Immature natural killer cell (primary cell): ENCODE data around the gene CNKSR3. TPM values are rescaled to one million over a fixed set of nuclear protein-coding genes. Genes with fewer than 3 reads are reported as not detected.

ENCODE experiments used
- DNase-seq, 3 donors: peaks; one replicate each; pipeline ENCODE4 v3.0.0; 2022; ENCODE audit warnings: mixed read lengths in 1 of 3
- H3K27ac Mint-ChIP-seq, 6 donors: one replicate each; pipeline ENCODE4 v1.8.0; 2020; ENCODE audit warnings: mixed read lengths in 6 of 6, mild to moderate bottlenecking in 5 of 6, inconsistent platforms in 4 of 6, moderate library complexity in 3 of 6
- H3K27me3 Mint-ChIP-seq, 3 donors: one replicate each; pipeline ENCODE4 v1.8.0; 2020 to 2021; ENCODE audit warnings: low read depth in 3 of 3, mild to moderate bottlenecking in 3 of 3, mixed read lengths in 3 of 3, moderate library complexity in 3 of 3, inconsistent platforms in 1 of 3
- H3K36me3 Mint-ChIP-seq, 3 donors: one replicate each; pipeline ENCODE4 v1.8.0; 2020; ENCODE audit warnings: mixed read lengths in 3 of 3, inconsistent platforms in 2 of 3, mild to moderate bottlenecking in 2 of 3
- H3K4me1 Mint-ChIP-seq, 2 donors: one replicate each; pipeline ENCODE4 v1.8.0; 2020; ENCODE audit warnings: inconsistent platforms in 2 of 2, mild to moderate bottlenecking in 2 of 2, mixed read lengths in 2 of 2, moderate library complexity in 1 of 2
- H3K4me3 Mint-ChIP-seq, 5 donors: one replicate each; pipeline ENCODE4 v1.8.0; 2020; ENCODE audit warnings: mild to moderate bottlenecking in 5 of 5, mixed read lengths in 5 of 5, inconsistent platforms in 3 of 5, moderate library complexity in 3 of 5
- H3K9me3 Mint-ChIP-seq, 6 donors: one replicate each; pipeline ENCODE4 v1.8.0; 2020; ENCODE audit warnings: mild to moderate bottlenecking in 6 of 6, mixed read lengths in 6 of 6, inconsistent platforms in 4 of 6, moderate library complexity in 3 of 6
- polyA plus RNA-seq, 3 donors: library from polyadenylated mRNA; unstranded; fragments of 300-500 nt; fragmentation: Illumina TruSeq; gene quantifications; one replicate each; pipeline ENCODE4 v1.2.3, GENCODE V29; 2021

CNKSR3 gene
- polyA plus RNA-seq, 3 donors from 2014 or later, result 0.13 TPM; not detected in 2

- Mint-ChIP-seq H3K27ac (no peak overlapping the region), H3K4me3 (no peak overlapping the region), H3K4me1 (no peaks in the 10 kb centered on the region), H3K27me3 (peaks cover 0 to 3% (median 2%) of the 10 kb centered on the region in 3 donors), H3K9me3 (no peaks in the 10 kb centered on the region), H3K36me3 (no peaks in the 10 kb centered on the region)
- no peak for DNase-seq
Measured at GRCh38 chr6:154458565-154459470, 51.7 kb downstream of the CNKSR3 start.

- Mint-ChIP-seq H3K4me1 (no peaks in the 10 kb centered on the region), H3K4me3 (no peak overlapping the region), H3K36me3 (no peaks in the 10 kb centered on the region), H3K27me3 (peaks cover 0 to 3% (median 0%) of the 10 kb centered on the region in 3 donors), H3K9me3 (no peaks in the 10 kb centered on the region), H3K27ac (no peak overlapping the region)
- no peak for DNase-seq
Measured at GRCh38 chr6:154457881-154458284, 52.6 kb downstream of the CNKSR3 start.

GRCh38 chr6:154457046-154457713 is 53.3 kb downstream of the CNKSR3 start:
- no peak for DNase-seq
- Mint-ChIP-seq H3K4me1 (no peaks in the 10 kb centered on the region), H3K27me3 (peaks cover 0 to 3% (median under 1%) of the 10 kb centered on the region in 3 donors), H3K36me3 (no peaks in the 10 kb centered on the region), H3K27ac (no peak overlapping the region), H3K4me3 (no peak overlapping the region), H3K9me3 (no peaks in the 10 kb centered on the region)

- Mint-ChIP-seq H3K9me3 (no peaks in the 10 kb centered on the region), H3K27ac (no peak overlapping the region), H3K4me1 (no peaks in the 10 kb centered on the region), H3K36me3 (no peaks in the 10 kb centered on the region), H3K4me3 (no peak overlapping the region), H3K27me3 (peaks cover 0 to 3% (median 1%) of the 10 kb centered on the region in 3 donors)
- no peak for DNase-seq
Measured at GRCh38 chr6:154453329-154453728, 57.2 kb downstream of the CNKSR3 start.

GRCh38 chr6:154450498-154450897 is 60.0 kb downstream of the CNKSR3 start:
- H3K9me3 Mint-ChIP-seq, result no peaks in the 10 kb centered on the region
- no peaks in the 10 kb centered on the region for H3K36me3 Mint-ChIP-seq
- peaks cover 0 to 3% (median 3%) of the 10 kb centered on the region in 3 donors for H3K27me3 Mint-ChIP-seq
- no peak overlapping the region for H3K27ac Mint-ChIP-seq
- no peak overlapping the region for H3K4me3 Mint-ChIP-seq
- no peaks in the 10 kb centered on the region for H3K4me1 Mint-ChIP-seq
- no peak for DNase-seq

- no peak for DNase-seq
- Mint-ChIP-seq H3K9me3 (no peaks in the 10 kb centered on the region), H3K36me3 (no peaks in the 10 kb centered on the region), H3K27me3 (peaks cover 0 to 3% (median 3%) of the 10 kb centered on the region in 3 donors), H3K27ac (no peak overlapping the region), H3K4me1 (no peaks in the 10 kb centered on the region), H3K4me3 (no peak overlapping the region)
Measured at GRCh38 chr6:154448448-154449096, 61.9 kb downstream of the CNKSR3 start.

GRCh38 chr6:154447954-154448353 is 62.5 kb downstream of the CNKSR3 start:
- DNase-seq, result no peak
- Mint-ChIP-seq H3K27ac (no peak overlapping the region), H3K4me3 (no peak overlapping the region), H3K9me3 (no peaks in the 10 kb centered on the region), H3K27me3 (peaks cover 0 to 3% (median 3%) of the 10 kb centered on the region in 3 donors), H3K4me1 (no peaks in the 10 kb centered on the region), H3K36me3 (no peaks in the 10 kb centered on the region)

GRCh38 chr6:154446984-154447383 is 63.5 kb downstream of the CNKSR3 start:
- Mint-ChIP-seq H3K4me1 (no peaks in the 10 kb centered on the region), H3K36me3 (no peaks in the 10 kb centered on the region), H3K27me3 (peaks cover 0 to 3% (median under 1%) of the 10 kb centered on the region in 3 donors), H3K27ac (no peak overlapping the region), H3K4me3 (no peak overlapping the region), H3K9me3 (no peaks in the 10 kb centered on the region)
- no peak for DNase-seq

- H3K4me1 Mint-ChIP-seq, result no peaks in the 10 kb centered on the region
- H3K27ac Mint-ChIP-seq, result no peak overlapping the region
- peaks cover 0 to 1% (median 0%) of the 10 kb centered on the region in 3 donors for H3K27me3 Mint-ChIP-seq
- H3K9me3 Mint-ChIP-seq, result no peaks in the 10 kb centered on the region
- no peak overlapping the region for H3K4me3 Mint-ChIP-seq
- H3K36me3 Mint-ChIP-seq, result no peaks in the 10 kb centered on the region
- no peak for DNase-seq
Measured at GRCh38 chr6:154445417-154445816, 65.1 kb downstream of the CNKSR3 start.

- H3K4me1 Mint-ChIP-seq, result no peaks in the 10 kb centered on the region
- DNase-seq, result no peak
- H3K27me3 Mint-ChIP-seq, result peaks cover 0 to 2% (median 1%) of the 10 kb centered on the region in 3 donors
- no peaks in the 10 kb centered on the region for H3K9me3 Mint-ChIP-seq
- H3K36me3 Mint-ChIP-seq, result no peaks in the 10 kb centered on the region
- H3K27ac Mint-ChIP-seq, result no peak overlapping the region
- no peak overlapping the region for H3K4me3 Mint-ChIP-seq
Measured at GRCh38 chr6:154441995-154442310, 68.5 kb downstream of the CNKSR3 start.

GRCh38 chr6:154440422-154441043 is 70.0 kb downstream of the CNKSR3 start:
- Mint-ChIP-seq H3K27ac (no peak overlapping the region), H3K4me3 (no peak overlapping the region), H3K4me1 (no peaks in the 10 kb centered on the region), H3K27me3 (peaks cover 1 to 2% (median 2%) of the 10 kb centered on the region in 3 donors), H3K9me3 (no peaks in the 10 kb centered on the region), H3K36me3 (no peaks in the 10 kb centered on the region)
- DNase-seq, result no peak

GRCh38 chr6:154440022-154440421 is 70.5 kb downstream of the CNKSR3 start:
- Mint-ChIP-seq H3K36me3 (no peaks in the 10 kb centered on the region), H3K4me1 (no peaks in the 10 kb centered on the region), H3K4me3 (no peak overlapping the region), H3K27me3 (peaks cover 1 to 6% (median 2%) of the 10 kb centered on the region in 3 donors), H3K27ac (no peak overlapping the region), H3K9me3 (no peaks in the 10 kb centered on the region)
- no peak for DNase-seq

GRCh38 chr6:154438882-154439415 is 71.5 kb downstream of the CNKSR3 start:
- H3K27ac Mint-ChIP-seq, result no peak overlapping the region

More at GRCh38 chr6:154438882-154439415, 71.5 kb downstream of the CNKSR3 start:
- DNase-seq, result no peak
- H3K4me3 Mint-ChIP-seq, result no peak overlapping the region
- H3K9me3 Mint-ChIP-seq, result peaks cover 0 to 2% (median 0%) of the 10 kb centered on the region in 6 donors
- H3K36me3 Mint-ChIP-seq, result no peaks in the 10 kb centered on the region
- no peaks in the 10 kb centered on the region for H3K4me1 Mint-ChIP-seq
- H3K27me3 Mint-ChIP-seq, result peaks cover 1 to 6% (median 2%) of the 10 kb centered on the region in 3 donors
